CD4-positive, alpha-beta T cell treated with Interferon alpha-2 for 1 hour (primary cell): ENCODE results near the gene NR1D1.

Experiments used
- DNase-seq, 2 donors: peaks; one replicate each; pipeline ENCODE4 v3.0.0-alpha.2; 2020 to 2022

NR1D1 gene

DNA sequence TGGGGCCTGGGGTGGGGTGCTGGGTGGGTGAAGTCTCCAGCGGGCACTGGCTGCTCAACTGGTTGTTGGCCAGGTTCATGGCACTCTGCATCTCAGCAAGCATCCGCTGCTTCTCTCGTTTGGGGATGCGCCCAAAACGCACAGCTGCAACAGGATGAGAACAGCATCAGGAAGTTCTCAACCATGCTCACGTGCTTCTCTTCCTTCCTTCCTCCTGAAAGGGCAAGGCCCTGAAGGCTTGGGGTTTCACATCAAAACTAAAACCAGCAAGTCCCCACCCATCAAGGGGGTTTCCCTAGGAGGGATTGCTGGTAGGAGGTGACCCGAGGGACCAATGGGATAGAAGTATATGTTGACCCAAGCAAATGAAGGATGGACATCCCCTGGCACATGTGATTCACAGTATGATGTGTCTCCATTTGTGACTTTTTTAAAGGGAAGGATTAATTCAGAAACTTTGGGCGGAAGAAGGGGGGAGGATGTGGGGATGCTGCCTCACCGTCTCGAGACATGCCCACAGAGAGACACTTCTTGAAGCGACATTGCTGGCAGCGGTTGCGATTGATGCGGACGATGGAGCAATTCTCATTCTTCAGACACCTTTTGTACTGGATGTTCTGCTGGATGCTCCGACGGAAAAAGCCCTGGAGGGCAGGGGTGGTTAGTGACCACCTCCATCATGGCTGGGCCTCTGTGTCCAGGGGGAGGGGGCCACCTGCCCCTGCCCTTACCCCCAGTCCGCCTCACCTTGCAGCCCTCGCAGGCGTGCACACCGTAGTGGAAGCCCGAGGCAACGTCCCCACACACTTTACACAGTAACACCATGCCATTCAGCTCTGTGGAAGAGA lies 4.2 kb downstream of the NR1D1 start:
- DNase-seq, result peak; percentile 94 to 96

DNA sequence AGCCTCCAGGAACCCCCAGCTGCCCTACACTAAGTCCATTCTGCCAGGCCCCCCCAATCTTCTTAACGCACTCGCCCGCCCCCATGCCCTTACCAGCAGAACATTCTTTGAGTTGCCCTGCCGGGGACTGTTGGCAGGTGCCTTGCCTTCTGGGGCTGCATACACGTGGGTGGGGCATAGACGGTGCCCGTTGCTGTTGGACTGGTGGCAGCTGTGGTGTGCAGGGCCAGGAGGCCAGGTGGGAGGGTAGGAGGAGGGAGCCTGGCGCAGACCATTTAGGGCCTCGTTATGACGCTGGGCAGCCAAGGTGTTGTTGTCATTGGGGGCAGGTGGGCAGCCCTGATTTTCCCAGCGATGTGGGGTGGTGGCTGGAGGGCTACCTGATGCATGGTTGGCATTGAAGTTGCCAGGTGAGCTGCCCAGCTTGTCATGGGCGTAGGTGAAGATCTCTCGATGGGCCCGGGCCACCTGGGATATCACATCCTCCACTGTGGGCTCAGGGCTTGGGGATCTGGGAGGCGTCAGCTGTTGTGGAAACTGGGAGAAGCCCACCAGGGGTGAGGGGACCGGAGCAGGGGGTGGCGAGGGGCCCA lies 4.9 kb downstream of the NR1D1 start:
- DNase-seq, result no peak

DNA sequence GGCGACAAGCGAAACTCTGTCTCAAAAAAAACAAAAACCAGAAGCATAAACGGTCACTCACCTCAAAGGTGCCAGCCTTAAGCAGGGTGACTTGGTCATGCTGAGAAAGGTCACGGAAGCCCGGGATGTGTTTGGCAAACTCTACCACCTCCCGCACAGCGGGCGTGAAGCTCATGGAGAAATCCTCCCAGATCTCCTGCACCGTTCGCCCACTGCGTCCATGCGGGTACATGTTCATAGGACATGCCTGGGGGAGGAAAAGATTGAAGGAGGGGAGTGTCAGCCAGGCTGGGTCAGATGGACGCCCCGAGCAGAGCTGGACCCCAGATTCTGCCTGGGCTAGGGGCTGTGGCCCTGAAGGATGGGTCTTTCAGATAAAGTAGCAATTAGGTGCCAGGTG lies 5.5 kb downstream of the NR1D1 start:
- DNase-seq, result no peak

DNA sequence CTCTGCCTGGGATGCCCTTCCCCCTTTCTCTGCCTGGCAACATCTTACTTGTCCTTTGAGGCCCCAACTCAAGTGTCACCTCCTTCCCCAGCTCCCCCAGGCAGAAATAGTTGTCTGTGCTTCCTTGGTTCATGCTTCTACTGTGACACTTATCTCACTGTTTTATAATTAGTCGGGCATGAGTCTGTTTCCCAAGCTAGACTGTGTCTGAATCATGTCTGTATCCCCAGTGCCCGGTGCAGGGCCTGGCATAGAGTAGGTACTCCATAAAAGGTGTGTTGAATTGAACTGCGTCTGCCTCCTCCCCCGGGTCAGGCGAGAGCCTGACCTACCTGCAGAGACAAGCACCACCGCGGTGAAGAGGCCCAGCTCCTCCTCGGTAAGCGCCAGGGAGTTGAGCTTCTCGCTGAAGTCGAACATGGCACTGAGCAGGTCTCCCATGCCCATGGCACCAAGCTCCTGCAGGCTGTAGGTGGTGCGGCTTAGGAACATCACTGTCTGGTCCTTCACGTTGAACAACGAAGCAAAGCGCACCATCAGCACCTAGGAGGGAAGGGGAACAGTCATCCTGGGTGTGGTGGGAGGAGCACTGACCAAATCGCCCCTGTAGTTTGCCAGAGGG lies 6.7 kb downstream of the NR1D1 start:
- DNase-seq, result no peak

DNA sequence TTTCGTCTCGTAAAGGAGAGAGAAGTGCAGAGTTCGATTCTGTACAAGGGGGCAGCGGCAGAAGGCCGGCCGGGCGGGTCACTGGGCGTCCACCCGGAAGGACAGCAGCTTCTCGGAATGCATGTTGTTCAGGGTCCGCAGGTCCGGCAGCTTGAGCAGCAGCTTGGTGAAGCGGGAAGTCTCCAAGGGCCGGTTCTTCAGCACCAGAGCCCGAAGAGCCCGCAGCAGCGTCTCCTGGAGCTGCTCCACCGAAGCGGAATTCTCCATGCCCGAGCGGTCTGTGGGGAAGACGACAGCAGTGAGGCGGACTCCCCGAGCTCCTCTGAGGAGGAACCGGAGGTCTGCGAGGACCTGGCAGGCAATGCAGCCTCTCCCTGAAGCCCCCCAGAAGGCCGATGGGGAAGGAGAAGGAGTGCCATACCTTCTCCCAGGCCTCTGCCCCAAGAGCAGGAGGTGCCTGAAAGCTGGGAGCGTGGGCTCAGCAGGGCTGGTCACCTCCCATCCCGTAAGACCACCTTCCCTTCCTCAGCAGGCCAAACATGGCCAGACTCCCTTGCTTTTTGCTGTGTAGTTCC lies 7.3 kb downstream of the NR1D1 start:
- no peak for DNase-seq

DNA sequence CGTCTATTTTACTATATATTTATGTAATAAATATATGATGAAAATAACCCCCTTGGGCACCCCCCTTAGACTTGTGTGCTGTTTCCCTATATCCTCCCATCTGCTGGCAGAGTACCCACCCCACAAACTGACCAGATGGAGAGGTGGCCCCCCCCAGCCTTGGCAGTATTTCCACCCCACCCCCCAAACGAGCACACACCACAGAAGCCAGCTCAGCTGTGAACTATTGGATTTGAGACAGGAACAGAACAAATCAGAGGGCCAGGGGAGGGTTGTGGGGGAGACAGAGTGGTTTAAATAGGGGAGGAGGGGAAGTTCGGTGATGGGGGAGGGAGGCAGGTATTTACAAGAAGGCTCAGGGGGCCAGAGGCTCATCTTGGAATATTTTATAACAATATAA lies 7.8 kb downstream of the NR1D1 start:
- DNase-seq, result no peak

DNA sequence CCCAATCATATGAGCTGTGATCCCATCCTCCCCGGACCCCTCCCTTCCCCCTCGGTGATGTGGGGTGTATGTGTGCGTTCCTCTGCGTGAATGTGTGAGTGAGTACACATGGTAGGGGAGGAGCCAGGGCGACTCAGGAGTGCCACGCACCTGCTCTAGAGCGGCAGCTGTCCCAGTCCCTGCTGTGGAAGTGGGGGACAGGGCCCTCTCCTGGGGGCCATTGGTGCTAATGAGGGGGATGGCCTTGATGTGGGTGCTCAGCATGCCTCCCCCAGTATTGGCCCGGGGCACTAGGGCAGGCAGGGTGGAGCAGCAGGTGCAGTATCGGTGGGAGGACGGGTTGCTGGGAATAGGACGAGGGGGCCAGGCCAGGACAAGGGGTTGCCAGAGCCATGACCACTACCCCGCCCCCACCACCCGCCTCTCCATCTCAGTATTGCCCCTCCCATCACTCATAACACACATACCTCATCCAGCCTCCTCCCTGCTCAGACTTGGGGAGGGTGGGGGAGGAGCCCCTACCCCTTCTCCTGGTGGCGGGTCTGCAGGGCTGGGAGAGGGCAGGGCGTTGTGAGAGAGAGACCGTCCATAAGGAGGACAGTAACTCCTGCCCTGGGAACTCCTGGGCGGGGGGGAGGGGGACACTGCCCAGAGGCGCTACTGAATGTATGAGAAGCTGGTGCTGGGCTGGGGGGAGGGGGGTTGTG lies 8.5 kb downstream of the NR1D1 start:
- no peak for DNase-seq

DNA sequence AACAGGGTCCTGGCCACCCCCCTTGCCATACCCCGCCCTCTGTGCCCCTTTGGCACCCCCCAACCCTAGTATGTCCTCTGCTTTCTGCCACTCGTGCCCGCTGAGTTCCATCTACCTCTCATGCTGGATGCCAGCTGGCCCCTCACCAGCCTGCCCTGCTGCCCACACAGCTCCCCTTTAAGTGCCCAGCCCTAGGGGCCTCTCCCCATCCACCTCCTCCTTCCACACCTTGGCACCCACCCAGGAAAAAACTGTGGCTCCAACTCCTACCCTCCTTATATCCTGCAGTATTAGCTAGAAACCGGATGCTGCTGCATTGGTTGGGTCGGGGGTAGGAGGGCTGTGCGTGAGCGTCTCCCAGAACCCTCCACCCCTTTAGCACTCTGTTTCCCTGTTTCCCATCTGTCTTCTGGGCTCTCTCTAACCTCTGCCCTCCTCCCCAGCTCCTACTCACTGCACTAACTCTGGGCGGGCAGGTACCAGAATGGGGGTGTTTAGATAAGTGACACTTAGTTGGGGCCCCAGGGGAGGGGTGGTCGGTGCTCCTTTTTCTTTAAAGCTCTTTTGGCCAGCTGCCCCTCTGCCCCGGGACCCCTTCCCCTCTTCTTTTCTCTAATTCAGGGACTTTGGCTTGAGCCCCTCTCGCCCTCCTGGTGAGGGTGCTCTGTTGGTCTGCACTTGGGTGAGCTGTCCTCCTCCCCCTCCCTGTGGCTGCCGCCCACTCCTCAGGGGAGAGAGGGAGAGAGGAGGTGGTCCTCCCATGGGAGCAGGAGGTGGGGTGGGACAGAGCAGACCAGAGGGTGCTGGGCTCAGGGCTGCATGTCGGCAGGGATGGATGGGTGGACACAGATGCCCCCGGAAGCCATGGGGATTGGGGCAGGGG lies 9.9 kb downstream of the NR1D1 start:
- DNase-seq, result no peak

DNA sequence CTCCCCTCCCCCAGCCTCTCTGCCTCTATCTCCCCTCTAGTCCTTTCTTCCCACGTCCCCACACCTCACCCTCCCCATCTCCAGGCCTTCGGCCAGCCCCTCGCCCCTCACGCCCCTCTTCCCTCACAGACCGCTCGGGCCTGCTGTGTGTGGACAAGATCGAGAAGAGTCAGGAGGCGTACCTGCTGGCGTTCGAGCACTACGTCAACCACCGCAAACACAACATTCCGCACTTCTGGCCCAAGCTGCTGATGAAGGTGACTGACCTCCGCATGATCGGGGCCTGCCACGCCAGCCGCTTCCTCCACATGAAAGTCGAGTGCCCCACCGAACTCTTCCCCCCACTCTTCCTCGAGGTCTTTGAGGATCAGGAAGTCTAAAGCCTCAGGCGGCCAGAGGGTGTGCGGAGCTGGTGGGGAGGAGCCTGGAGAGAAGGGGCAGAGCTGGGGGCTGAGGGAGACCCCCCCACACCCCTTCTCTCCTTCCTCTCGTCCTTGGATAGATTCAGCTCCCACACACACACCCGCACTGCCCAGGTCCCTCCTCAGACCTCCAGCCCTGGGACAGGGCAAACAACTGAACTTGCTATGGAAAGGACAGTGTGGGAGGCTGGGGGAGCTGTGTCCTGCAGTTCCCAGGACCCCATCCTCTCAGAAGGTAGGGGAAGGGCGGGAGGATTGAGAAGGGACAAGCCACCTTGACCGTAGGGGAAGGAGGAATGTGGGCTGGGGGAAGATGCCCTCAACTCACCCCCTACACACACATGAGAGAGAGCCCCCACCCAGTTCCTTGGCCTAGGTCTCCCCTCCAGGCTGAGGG lies 11.1 kb downstream of the NR1D1 start:
- DNase-seq, result no peak

DNA sequence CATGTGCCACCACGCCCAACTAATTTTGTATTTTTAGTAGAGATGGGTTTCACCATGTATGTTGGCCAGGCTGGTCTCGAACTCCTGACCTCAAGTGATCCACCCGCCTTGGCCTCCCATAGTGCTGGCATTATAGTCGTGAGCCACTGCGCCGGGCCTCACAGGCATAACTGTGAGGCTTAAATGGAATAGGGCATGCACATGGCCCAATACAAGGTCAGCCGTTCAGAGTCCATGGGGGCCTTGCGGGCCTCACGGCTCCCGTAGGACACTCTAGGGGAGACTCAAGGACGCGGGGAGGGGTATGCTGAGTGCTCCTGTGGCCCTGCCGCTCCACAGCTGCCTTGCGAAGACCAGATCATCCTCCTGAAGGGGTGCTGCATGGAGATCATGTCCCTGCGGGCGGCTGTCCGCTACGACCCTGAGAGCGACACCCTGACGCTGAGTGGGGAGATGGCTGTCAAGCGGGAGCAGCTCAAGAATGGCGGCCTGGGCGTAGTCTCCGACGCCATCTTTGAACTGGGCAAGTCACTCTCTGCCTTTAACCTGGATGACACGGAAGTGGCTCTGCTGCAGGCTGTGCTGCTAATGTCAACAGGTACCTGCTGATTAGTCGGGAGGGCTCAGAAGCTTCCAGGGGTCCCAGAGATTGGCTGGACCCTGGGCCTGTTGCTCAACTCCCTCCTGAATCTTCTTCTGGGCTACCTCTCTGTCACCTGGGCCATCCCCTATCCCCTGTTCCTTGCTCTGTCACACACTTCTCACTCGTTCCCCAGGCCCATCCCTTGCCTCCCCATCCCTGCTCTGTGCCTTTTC lies 12.3 kb downstream of the NR1D1 start:
- no peak for DNase-seq

DNA sequence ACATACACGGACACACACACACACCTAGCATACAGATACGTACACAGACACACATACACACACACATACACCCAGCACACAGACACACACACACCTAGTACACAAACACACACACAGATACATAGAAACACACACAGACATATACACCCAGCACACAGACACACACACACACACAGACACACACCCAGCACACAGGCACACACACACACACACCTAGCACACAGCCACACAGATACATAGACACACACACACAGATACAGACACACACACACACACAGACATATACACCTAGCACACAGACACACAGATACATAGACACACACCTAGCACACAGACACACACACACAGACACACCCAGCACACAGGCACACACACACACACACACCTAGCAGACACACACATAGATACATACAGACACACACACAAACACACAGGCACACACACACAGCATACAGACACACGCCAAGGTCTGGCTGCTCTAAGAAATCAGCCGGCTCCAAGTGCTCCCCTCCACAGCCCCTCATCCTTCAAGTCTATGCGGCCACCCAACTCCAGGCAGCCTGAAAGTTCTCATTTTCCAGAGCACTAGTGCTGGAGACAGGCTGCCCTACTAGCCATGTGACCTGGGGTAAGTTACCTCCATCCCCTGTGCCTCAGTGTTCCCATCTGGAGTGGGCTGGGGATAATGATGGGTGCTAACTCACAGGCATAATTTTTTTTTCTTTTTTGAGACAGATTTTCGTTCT lies 13.2 kb downstream of the NR1D1 start:
- DNase-seq, result no peak

DNA sequence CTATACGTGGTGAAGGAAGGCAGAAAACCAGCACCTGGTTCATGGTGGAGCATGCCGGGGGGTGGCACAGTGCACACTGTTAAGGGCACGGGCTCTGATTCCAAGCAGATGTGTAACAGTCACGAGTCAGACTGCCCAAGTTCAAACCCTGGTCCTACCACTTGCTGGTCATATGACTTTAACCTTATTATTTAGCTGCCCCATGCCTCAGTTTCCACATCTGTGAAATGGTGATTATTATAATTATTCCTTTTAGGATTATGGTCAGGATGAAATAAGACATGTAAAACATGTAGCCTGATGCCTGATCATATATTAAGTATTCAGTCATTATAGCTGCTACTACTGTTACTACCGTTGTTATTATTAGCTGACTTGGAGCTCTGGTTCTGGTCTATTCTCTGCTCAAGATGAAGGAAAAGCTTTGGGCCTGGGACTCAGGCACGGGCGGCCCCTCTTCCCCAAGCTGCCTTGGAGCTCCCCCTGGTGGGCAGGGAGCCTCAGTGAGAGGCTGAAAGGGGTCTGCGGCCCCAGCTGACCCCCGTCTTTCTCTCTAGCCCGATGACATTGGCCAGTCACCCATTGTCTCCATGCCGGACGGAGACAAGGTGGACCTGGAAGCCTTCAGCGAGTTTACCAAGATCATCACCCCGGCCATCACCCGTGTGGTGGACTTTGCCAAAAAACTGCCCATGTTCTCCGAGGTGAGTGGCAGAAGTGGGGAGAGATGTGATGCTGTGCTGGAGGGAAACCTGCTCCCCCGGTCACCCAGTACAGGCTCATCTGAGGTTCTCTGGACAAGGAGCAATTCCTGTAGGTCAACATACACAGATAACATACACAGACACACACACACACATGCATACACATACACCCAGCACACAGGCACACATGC lies 14.0 kb downstream of the NR1D1 start:
- peak; percentile 52 to 69 for DNase-seq

DNA sequence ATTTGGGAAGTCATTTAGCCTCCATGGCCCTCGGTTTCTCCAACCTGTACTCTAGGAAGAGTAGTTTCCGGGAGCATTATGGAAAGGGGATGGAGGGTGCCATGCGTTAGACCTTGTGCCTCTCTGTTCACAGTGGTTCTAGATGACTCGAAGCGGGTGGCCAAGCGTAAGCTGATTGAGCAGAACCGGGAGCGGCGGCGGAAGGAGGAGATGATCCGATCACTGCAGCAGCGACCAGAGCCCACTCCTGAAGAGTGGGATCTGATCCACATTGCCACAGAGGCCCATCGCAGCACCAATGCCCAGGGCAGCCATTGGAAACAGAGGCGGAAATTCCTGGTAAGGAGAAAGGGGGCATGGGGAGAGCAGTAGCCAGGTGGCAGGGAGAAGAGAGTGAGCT lies 15.9 kb downstream of the NR1D1 start:
- DNase-seq, result no peak

DNA sequence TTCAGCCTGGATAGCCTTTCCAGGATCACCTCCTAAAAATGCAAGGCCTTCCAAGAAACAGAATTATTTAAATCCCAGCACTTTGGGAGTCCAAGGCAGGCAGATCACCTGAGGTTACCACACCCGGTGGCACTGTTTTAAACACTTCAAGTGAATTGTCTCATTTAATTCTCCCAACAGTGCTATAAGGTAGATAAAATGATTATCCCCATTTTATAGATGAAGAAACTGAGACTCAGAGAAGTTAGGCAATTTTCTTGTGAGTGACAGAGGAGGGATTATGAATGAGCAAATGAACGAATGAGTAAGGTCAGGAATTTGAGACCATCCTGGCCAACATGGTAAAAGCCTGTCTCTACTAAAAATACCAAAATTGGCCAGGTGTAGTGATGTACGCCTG lies 20.8 kb downstream of the NR1D1 start:
- DNase-seq, result no peak

DNA sequence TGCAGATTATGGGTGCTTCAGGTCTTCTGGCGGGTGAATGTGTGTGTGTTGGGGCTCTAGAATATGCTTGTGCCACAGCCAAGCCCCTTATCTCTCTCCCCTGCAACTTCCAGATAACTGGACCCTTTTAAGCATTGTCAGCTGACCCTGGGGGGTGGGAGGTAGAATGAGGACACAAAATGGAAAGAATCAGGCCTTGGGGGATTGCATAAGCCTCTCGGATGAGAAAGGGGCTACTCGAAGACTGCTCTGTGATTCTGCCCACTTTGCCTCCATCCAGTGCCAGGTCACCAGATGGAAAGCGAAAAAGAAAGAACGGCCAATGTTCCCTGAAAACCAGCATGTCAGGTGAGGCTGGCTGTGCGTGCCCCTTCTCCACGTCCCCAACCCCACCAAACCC lies 23.8 kb downstream of the NR1D1 start:
- DNase-seq, result no peak

DNA sequence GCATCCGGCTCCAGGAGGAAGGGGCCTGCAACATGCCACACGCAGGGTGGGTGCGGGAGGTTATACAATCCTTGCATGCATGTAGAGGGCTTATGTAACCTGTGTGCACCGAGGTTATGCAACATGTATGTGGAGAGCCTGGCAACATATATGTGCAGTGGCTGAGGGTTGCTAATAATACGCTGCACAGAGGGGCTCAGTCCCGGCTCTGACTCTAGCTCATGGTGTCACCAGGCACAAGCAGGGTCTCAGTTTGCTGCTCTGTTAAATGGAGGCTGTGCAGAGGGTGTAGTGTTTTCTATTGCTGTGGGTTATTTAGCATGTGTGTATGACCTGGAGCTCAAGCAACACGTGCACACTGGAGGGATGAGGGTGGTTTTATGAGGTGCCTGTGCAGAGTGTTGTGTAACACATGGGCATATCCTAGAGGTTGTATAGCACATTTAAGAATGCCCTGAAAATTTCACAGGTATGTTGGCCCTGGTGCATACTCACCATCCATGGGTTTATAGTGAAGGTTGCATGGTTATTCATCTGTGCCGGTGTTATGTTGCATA lies 24.4 kb downstream of the NR1D1 start:
- DNase-seq, result no peak

DNA sequence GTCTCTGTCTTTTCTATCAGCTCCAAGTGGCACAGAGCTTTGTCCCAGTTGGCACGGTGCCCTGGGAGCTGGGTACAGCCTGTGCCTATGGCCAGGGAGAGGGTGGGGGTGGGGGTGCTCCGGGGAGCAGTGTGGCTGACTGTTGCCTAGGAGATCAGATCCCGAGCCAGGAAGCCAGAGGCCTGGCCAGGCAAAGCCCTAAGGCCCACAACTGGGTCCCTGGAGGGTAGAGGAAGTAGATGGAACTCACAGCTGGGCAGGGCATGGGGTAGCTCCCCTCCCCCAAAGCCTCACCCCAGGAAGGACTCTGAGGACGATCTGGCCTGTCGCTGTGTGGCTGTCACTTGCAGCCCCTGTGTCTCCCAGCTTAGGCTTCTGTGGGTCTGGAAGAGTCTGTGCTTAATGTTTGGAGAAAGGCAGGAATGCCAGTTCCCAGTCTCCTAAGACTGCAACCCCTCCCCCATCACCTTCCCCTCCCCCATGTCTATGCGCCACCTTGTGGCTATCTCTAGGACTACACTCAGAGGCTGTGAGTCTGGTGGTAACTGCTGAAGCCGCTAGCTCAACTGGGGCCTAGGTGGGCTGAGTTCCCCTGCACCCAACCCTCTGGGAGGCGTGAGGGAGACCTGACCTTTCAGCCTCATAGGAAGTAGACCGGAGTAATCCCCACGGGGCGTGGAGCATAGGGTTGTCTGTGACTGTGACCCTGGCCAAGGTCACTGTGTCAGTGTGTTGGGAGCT lies 25.0 kb downstream of the NR1D1 start:
- peak; percentile 59 to 80 for DNase-seq

DNA sequence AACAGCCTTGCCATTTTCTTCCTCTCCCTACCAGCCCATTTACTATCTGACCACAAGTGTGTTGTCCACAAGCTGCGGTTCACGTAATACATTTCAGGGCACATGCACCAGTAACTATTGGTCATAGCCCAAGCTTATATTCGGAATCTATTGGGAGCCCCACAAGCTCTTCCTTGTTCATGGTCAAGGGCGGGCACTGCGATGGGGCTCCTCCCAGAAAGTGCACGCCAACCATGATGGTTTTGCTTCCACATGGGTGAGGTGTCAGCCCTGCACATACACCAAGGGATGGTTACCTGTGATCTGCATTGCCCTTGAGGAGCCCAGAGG lies 25.6 kb downstream of the NR1D1 start:
- DNase-seq, result no peak
